ENCODE measurements around the gene APBA2. TPM values are rescaled to one million over a fixed set of nuclear protein-coding genes. Genes with fewer than 3 reads are reported as not detected.

Gene APBA2
- total RNA-seq, 1 experiment from 2014 or later = 12.9 TPM

- POLR2A ChIA-PET (ENCODE audit: low non-redundant PET) = no interaction called here
- H3K9me3 ChIP-seq (ENCODE audit: low read depth, low read length, poor library complexity, severe bottlenecking) = no peaks in the 10 kb centered on the region
- no peak for DNase-seq (ENCODE audit: low spot score)
- TF ChIP-seq CTCF (conservative IDR thresholded peaks at IDR 0.05; ENCODE audit: low read depth, low read length) (no peak), EZH2 (IDR thresholded peaks at IDR 0.05; ENCODE audit: borderline replicate concordance, low read depth, low read length, poor library complexity, severe bottlenecking) (no peak)
- H3K27me3 ChIP-seq (replicated peaks; ENCODE audit: insufficient read depth, low read depth, low read length, poor library complexity) = no peaks in the 10 kb centered on the region
- CTCF ChIA-PET = no interaction called here
- BruUV-seq (replicated peaks) = no TSS peak
- H3K27ac ChIP-seq (ENCODE audit: low read depth, low read length, poor library complexity, severe bottlenecking) = no peak overlapping the region
- H3K4me1 ChIP-seq (ENCODE audit: insufficient read depth, low read length, poor library complexity, severe bottlenecking) = no peaks in the 10 kb centered on the region
- intact Hi-C loops (cut with micrococcal nuclease; ENCODE audit: unreplicated experiment) = no loop called here
- no peak overlapping the region for H3K4me3 ChIP-seq (ENCODE audit: low read depth, low read length, poor library complexity, severe bottlenecking)
- H3K36me3 ChIP-seq (ENCODE audit: insufficient read depth, low read length, poor library complexity, severe bottlenecking) = no peaks in the 10 kb centered on the region
Measured at GRCh38 chr15:29134239-29134638, 248.5 kb downstream of the APBA2 start.

DNA sequence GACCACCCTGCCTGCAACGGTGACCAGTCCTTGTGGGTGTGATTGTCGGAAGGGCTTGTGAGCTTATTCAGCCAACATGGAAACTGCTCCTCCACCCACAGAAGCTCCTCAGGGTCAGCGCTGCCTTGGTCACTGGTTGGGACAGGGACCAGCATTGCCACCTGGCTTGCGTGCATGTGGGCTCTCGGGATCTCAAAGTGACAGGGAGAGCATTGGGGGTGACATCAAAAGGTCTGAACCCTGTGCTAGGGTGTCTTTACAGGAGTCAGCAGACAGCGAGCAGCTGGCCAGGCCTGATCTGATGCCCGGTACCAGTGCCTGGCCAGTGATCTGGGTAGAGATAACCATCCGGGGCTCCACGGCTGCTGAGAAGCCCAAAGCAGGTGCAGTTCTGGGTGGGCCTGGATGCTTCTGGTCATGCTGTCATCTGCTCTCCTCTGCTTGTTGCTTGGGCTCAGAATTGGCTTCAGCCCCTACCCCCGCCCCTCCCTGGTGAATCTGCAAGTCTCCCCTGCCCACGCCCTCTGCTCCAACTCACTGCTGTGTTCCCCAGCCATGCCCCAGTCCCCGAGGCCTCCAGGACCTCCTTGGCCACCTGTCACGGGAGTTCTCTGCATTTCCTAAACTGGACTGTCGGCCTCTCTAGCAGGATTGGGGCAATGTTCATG, 249.0 kb downstream of the APBA2 start:
- H3K36me3 ChIP-seq (ENCODE audit: insufficient read depth, low read length, poor library complexity, severe bottlenecking) = no peaks in the 10 kb centered on the region
- H3K4me3 ChIP-seq (ENCODE audit: low read depth, low read length, poor library complexity, severe bottlenecking) = no peak overlapping the region
- DNase-seq (ENCODE audit: low spot score) = no peak
- intact Hi-C loops (cut with micrococcal nuclease; ENCODE audit: unreplicated experiment) = loop anchor here (5.0 kb wide), 1 partner anchor 133 kb away; the partner anchor contains the start of gene NSMCE3
- no peak for TF ChIP-seq EZH2 (IDR thresholded peaks at IDR 0.05; ENCODE audit: borderline replicate concordance, low read depth, low read length, poor library complexity, severe bottlenecking)
- no peak for TF ChIP-seq CTCF (conservative IDR thresholded peaks at IDR 0.05; ENCODE audit: low read depth, low read length)
- ChIA-PET POLR2A (ENCODE audit: low non-redundant PET) (no interaction called here), CTCF (no interaction called here)
- H3K27ac ChIP-seq (ENCODE audit: low read depth, low read length, poor library complexity, severe bottlenecking) = no peak overlapping the region
- no TSS peak for BruUV-seq (replicated peaks)
- no peaks in the 10 kb centered on the region for H3K9me3 ChIP-seq (ENCODE audit: low read depth, low read length, poor library complexity, severe bottlenecking)
- no peaks in the 10 kb centered on the region for H3K27me3 ChIP-seq (replicated peaks; ENCODE audit: insufficient read depth, low read depth, low read length, poor library complexity)
- no peaks in the 10 kb centered on the region for H3K4me1 ChIP-seq (ENCODE audit: insufficient read depth, low read length, poor library complexity, severe bottlenecking)

- Histone ChIP-seq H3K9me3 (ENCODE audit: low read depth, low read length, poor library complexity, severe bottlenecking) (no peaks in the 10 kb centered on the region), H3K36me3 (ENCODE audit: insufficient read depth, low read length, poor library complexity, severe bottlenecking) (no peaks in the 10 kb centered on the region), H3K4me1 (ENCODE audit: insufficient read depth, low read length, poor library complexity, severe bottlenecking) (no peaks in the 10 kb centered on the region), H3K27me3 (replicated peaks; ENCODE audit: insufficient read depth, low read depth, low read length, poor library complexity) (no peaks in the 10 kb centered on the region), H3K27ac (ENCODE audit: low read depth, low read length, poor library complexity, severe bottlenecking) (no peak overlapping the region), H3K4me3 (ENCODE audit: low read depth, low read length, poor library complexity, severe bottlenecking) (no peak overlapping the region)
- CTCF ChIA-PET = no interaction called here
- POLR2A ChIA-PET (ENCODE audit: low non-redundant PET) = no interaction called here
- intact Hi-C loops (cut with micrococcal nuclease; ENCODE audit: unreplicated experiment) = loop anchor here (5.0 kb wide), 1 partner anchor 132 kb away; the partner anchor contains the start of gene NSMCE3
- TF ChIP-seq EZH2 (IDR thresholded peaks at IDR 0.05; ENCODE audit: borderline replicate concordance, low read depth, low read length, poor library complexity, severe bottlenecking) = no peak
- TF ChIP-seq CTCF (conservative IDR thresholded peaks at IDR 0.05; ENCODE audit: low read depth, low read length) = no peak
- no peak for DNase-seq (ENCODE audit: low spot score)
- BruUV-seq (replicated peaks) = no TSS peak
Measured at GRCh38 chr15:29135309-29135657, 249.5 kb downstream of the APBA2 start.
